HG03060 (cell line): Measurements from ENCODE around the gene MKI67.

Experiments used
- ATAC-seq: cut with Tn5 transposase; IDR thresholded peaks from one replicate; pipeline ENCODE4 v1.9.1; 2021; ENCODE audit warnings: low read depth, moderate number of reproducible peaks; ENCODE audit not compliant: unreplicated experiment

Gene MKI67

DNA sequence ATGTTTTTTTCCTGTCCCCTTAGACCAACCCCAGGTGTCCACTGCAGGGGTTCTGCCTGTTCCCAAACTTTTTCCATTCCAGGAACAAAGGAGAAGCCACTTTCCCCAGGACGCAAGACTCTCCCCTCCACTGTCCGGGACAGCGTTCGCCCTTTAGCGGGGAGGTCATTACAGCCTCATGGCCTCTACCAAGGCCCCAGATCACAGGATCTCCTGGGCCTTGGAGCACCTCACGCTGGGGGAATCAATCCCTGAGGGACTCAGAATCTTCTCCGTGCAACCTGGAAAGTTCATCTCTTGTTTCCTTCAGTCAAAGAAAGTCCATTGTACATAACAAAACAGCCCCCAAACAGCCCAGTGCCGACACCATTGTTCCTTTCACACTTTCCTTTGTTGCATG, 41.2 kb downstream of the MKI67 start:
- no peak for ATAC-seq

DNA sequence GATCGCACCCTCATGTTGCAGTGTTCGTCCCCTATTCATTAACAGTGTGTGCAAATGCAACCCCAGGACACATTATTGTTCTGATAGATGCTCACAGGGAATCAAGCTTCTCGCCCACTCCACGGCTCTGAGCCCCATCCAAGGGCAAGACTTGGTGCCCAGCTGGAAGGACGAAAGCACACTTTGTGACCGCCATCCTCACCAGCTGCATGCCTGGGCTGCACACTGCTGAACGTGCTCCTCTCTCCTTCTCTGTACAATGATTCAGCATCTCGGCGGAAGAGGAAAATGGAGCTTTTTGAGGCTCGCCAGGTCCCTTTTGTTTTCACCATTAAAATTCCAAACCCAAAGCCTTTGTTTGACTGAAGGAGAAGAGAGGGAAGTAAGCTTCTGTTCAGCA, 41.9 kb downstream of the MKI67 start:
- no peak for ATAC-seq

GRCh38 chr10:128083191-128083895, 42.9 kb downstream of the MKI67 start:
- ATAC-seq = no peak

DNA sequence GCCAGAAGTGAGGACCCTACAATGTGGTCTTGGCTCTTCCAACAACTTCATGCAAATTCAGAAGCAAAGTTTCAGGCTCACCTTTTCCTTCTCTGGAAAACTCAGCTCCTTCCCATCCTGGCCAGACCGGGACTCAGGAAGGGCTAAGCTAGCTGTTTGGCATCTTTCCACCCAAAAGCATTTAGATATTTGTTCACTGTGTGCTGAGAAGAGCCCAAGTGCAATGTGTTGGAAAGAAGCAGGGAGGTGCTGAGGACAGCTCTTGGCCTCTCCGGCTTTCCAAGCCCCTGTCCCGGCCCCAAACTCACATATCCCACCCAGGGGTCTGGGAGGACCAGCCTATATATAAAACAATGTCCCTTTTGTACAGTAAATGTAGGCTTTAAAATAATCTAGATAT, 44.5 kb downstream of the MKI67 start:
- ATAC-seq = no peak

DNA sequence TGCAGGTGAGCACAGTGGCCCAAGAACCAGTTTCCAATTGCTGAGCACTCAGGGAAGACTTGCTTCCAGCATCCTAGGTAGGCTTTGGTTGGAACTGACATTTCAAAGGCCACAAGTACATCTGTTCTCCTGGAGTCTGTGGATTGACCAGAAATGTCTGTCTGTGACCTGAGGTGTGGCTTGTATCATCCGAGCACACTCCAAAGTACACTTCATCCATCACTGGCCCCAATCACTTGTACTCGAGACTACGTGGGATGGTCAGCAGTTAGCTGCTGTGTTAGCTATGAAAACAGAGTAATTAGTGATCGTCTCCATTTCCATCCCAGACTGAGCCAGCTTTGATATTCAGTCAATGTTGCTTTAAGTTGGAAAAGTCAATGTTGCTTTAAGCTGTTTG, 45.0 kb downstream of the MKI67 start:
- no peak for ATAC-seq

DNA sequence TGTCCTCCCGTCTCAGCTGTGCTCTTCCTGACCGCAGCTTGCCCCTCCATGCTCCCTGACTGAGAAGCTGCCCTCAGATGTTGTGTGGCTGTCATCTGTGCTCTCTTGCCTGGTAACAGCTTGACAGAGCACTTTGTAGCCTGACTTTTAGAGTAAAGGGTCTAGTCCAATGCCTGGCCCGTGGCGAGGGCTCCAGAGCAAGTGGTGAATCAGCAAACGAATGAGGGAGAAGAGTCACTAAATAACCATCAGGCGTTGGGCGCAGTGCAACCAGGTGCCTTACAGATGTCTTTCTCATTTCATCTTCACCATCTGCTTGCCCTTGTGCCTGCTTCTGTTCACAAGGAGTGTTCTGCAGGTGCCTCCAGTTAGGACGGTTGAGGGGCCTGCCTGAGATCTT, 45.6 kb downstream of the MKI67 start:
- no peak for ATAC-seq

GRCh38 chr10:128080231-128080630, 46.0 kb downstream of the MKI67 start:
- no peak for ATAC-seq

DNA sequence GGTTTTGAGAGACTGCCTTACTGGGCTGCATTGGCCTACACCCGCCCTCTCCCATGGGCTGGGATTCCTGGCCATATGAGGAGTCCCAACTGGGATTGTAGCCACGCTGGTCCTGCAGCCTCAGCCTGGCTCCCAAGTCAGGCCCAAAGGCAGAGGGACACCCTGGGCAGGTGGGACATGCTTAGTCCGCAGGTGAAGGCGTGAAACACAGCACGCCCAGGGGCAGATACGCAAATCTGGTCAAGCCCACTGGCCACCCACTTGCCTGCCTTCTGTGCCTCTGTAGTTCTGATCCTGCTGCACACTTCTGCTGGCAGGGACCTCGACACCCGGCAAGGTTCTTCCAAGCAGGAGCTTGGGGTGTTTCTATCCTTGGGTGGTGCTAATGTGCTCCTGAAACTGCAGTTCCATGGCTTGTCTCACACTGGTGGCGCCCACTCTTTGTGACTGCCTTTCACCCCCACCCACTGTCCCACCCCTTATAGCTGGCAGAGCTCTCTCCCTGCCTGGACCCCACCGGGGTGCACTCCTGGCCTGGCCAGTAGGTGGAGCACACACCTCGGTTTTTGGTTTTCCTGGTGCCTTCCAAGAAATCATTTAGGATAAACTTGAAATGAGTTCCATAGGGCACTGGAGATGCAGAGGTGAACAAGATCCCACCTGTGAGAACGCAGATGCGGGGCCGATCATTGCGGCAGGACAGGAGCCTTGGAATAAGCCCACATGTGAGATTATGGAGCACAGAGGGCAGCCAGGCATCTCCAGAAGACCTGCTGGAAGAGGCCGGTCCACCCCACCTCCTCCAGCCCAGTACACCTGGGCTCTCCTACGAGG, 47.9 kb downstream of the MKI67 start:
- no peak for ATAC-seq

- no peak for ATAC-seq
Measured at GRCh38 chr10:128077155-128077875, 48.9 kb downstream of the MKI67 start.

DNA sequence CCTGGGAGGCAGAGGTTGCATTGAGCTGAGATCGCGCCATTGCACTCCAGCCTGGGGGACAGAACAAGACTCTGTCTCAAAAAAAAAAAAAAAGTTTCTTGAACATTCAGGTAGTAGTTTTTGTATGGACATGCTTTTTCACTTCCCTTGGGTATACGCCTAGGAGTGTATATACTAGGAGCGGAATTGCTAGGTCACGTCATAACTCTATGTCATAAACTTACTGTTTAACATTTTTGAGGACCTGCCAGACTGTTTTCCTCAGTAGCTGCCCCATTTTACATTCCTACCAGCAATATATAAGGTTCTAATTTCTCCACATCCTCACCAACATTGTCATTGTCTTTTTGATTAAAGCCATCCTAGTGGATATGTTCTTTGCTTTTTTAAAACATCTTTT, 51.6 kb downstream of the MKI67 start:
- ATAC-seq = no peak

DNA sequence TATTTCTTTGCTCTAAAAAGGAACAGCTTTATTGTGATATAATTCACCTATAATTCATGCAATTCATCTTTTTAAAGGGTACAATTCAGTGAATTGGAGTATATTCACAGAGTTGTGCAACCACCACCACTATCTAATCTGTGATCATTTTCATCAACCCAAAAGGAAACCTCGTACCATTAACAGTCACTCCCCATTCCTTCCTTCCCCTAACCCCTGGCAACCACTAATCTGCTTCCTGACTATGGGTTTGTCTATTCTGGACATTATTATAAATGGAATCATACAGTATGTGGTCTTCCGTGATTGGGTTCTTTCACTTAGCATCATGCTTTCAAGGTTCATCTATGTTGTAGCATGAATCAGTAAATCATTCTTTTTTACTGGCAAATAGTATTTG, 52.3 kb downstream of the MKI67 start:
- no peak for ATAC-seq

GRCh38 chr10:128072941-128073645, 53.1 kb downstream of the MKI67 start:
- ATAC-seq = no peak

DNA sequence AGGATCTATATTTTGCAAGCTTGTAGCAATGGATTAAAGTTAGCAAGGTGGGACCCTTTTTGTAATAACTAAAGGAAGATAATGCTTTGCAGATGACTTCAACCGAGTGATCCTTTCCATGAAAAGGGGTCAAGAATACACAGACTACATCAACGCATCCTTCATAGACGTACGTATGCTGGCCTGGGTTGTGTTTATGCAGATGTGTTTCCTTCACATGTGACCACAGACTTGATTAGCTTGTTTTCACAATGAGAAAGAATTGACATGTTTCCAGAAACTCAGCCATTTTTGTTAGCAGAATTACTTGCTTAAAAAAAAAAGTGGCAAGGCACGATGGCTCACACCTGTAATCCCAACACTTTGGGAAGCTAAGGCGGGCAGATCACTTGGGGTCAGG, 54.2 kb downstream of the MKI67 start:
- no peak for ATAC-seq

DNA sequence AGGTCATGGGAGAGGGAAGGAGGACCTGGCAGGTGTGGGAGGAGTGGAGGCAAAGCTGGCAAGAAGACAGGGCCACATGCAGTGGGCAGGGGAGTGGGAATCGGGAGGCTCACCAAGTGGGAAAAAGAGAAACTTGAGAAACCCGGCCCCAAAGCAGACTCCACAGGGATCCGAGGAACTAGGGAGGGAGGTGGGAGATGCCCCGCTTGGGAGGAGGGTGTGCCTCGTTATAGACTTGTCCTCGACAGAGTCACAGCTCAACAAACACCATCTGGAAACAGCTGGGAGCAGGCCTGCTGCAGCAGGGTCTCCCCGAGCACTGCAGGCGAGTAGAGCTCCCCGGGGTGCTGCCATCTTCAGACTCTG, 54.8 kb downstream of the MKI67 start:
- ATAC-seq = no peak

DNA sequence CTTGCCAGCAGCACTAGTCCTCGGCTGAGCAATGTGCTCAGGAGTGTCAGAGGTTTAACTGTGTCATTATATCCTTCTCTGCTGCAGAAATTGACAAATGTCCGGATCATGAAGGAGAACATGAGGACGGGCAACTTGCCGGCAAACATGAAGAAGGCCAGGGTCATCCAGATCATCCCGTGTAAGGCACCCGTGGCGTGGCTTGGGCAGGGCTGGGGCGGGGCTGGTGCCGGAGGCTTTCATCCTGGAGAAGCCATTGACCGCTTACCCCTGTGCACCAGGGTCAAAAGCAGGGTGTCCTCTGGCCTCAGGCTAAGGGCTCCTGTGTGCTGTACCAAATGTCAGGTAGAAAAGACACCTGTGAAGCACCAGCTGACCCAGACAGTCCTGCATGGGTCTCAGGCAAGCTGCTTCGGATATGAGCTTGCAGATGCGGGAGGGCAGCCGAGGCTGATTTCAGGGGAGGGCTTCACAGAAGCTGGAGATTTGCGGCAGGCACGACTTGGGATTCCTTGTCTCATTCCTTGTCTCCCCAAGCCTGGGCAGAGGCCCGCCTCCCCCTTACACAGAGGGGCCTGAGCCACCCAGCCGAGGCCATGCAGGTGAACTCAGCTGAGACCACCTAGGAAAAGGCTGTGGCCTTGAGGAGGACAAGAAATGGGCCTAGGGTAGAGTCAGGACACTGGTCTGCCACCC, 55.4 kb downstream of the MKI67 start:
- no peak for ATAC-seq

- ATAC-seq = no peak
Measured at GRCh38 chr10:128070161-128070560, 56.1 kb downstream of the MKI67 start.

DNA sequence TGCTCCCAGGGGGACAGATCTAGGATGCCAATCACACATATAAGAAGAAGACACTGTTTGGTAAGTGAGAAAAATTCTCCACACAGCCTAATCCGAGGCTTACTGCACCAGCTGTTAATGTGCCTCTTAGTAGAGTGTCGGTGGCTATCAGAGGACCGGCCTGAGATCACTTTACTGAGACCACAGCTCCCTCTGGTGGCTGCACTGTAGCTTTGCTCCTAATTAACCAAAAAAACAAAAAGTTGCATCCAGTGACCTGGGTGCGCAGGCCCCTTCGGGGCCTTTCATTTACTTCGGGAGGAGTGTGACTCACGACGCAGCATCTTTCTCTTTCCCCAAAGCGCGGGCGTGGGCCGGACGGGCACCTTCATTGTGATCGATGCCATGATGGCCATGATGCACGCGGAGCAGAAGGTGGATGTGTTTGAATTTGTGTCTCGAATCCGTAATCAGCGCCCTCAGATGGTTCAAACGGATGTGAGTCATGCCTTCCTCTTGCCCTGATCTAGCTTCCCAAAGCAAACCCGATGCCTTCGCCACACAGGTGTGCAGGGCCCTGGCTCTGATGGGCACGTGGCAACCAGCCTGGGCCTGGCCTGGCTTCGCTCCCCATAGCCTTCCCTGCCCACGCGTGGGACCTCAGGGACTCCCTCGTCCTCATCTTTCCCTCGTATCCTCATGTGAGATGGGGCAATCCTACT, 56.7 kb downstream of the MKI67 start:
- ATAC-seq = no peak

- no peak for ATAC-seq
Measured at GRCh38 chr10:128068398-128069285, 57.6 kb downstream of the MKI67 start.
